ENCODE measurements around the gene ARF3. TPM values are rescaled to one million over a fixed set of nuclear protein-coding genes. Genes with fewer than 3 reads are reported as not detected.

The ARF3 gene
- total RNA-seq, 1 experiment from 2014 or later: 256 TPM

- no peak for TF ChIP-seq AR (CRISPR knock-in tag; IDR thresholded peaks at IDR 0.05)
- TF ChIP-seq ZNF423 (CRISPR knock-in tag; IDR thresholded peaks at IDR 0.05): no peak
Observed at GRCh38 chr12:48973941-48974673, 16.8 kb upstream of the ARF3 start (continued).

- TF ChIP-seq FOXP4 (CRISPR knock-in tag; IDR thresholded peaks at IDR 0.05) (no peak), E2F1 (CRISPR knock-in tag; IDR thresholded peaks at IDR 0.05) (no peak), ATF6 (CRISPR knock-in tag; IDR thresholded peaks at IDR 0.05) (no peak), STAT6 (CRISPR knock-in tag; conservative IDR thresholded peaks at IDR 0.05; ENCODE audit: low read depth) (no peak), TCF7 (CRISPR knock-in tag; IDR thresholded peaks at IDR 0.05; ENCODE audit: low read depth) (no peak), ERG (CRISPR knock-in tag; IDR thresholded peaks at IDR 0.05) (no peak), ESRRA (CRISPR knock-in tag; IDR thresholded peaks at IDR 0.05; ENCODE audit: borderline replicate concordance) (no peak), E2F5 (CRISPR knock-in tag; IDR thresholded peaks at IDR 0.05) (no peak)
- CTCF ChIA-PET: interaction anchor here (0.6 to 11.0 kb wide), 15 partner anchors 8 to 369 kb away, joined by 3 to 164 read pairs (median 5); partner anchors contain the start of genes ARF3, DDN, DDX23 and FKBP11
- Mint-ChIP-seq H3K4me3 (no peak overlapping the region), H3K27ac (no peak overlapping the region), H3K27me3 (ENCODE audit: low read depth) (peaks cover 100% of the 10 kb centered on the region), H3K9me3 (no peaks in the 10 kb centered on the region), H3K4me1 (peaks cover 33% of the 10 kb centered on the region), H3K36me3 (no peaks in the 10 kb centered on the region)
- DNase-seq (ENCODE audit: low spot score) (no peak), ATAC-seq (no peak)
- POLR2A ChIA-PET: interaction anchor here (1.0 kb wide), 1 partner anchor 16 kb away, joined by 4 read pairs; the partner anchor contains the start of gene ARF3
Observed at GRCh38 chr12:48973531-48973930, 16.2 kb upstream of the ARF3 start.

Data from WTC11 (cell line).